HCT116 (cell line): ENCODE measurements around the gene LRRC7.

Experiments
- EGR1 ChIP-seq: IDR thresholded peaks from 2 replicates; pipeline ENCODE4 v1.6.1; 2012; ENCODE audit warnings: low read depth
- EZH2phosphoT487 ChIP-seq: fragments of 200-600 bp; IDR thresholded peaks from 2 replicates; pipeline ENCODE4 v1.6.1; 2018; ENCODE audit warnings: antibody characterized with exemption, borderline replicate concordance
- SIN3A ChIP-seq: IDR thresholded peaks from 2 replicates; pipeline ENCODE4 v1.6.1; 2012; ENCODE audit warnings: low read depth

GRCh38 chr1:70066711-70067110, 499.0 kb downstream of the LRRC7 start:
- TF ChIP-seq EZH2phosphoT487 (no peak), SIN3A (no peak), EGR1 (no peak)
